ENCODE data around the gene SFXN5. TPM values are rescaled to one million over a fixed set of nuclear protein-coding genes. Genes with fewer than 3 reads are reported as not detected.

The SFXN5 gene
- total and polyA plus RNA-seq, 2 of the 8 experiments (the other 6 are each of a cell fraction or from before 2014, with no cell fraction given): 29.3 to 33.1 TPM

GRCh38 chr2:72954376-72955227, 116.9 kb downstream of the SFXN5 start:
- Histone ChIP-seq H3K14ac (ENCODE audit: insufficient read length) (no peak overlapping the region), H3K27ac (ENCODE audit: low read depth, low read length) (no peak overlapping the region), H3K36me3 (ENCODE audit: control insufficient read depth in 2 of 4, insufficient read depth in 4 of 4, low read length in 3 of 4) (no peaks in the 10 kb centered on the region), H4K91ac (replicated peaks; ENCODE audit: insufficient read length, low read length) (peak overlapping the region; percentile 95), H2BK20ac (ENCODE audit: low read length) (peak overlapping the region; percentile 55; the same call in 1 of the 2 replicates), H3K4me3 (ENCODE audit: extremely low read depth in 1 of 4, insufficient read depth in 2 of 4, low read depth in 3 of 4, low read length in 4 of 4) (no peak overlapping the region), H3K27me3 (replicated peaks in 1 of 4; ENCODE audit: control insufficient read depth in 3 of 4, extremely low read depth in 1 of 4, insufficient read depth in 3 of 4, low read length in 3 of 4) (no peaks in the 10 kb centered on the region; a peak in 1 of 7 replicates), H3K56ac (replicated peaks; ENCODE audit: insufficient read length, low read depth, low read length) (no peak overlapping the region), H3K4me1 (replicated peaks in 1 of 4; ENCODE audit: control insufficient read depth in 3 of 4, insufficient read depth in 4 of 4, low read length in 3 of 4) (peaks cover 3 to 24% (median 17%) of the 10 kb centered on the region in 4 experiments), H2BK120ac (replicated peaks; ENCODE audit: low read depth, low read length) (peak overlapping the region; percentile 92), H3K23me2 (ENCODE audit: low read depth, low read length) (no peaks in the 10 kb centered on the region), H3K9me3 (ENCODE audit: insufficient read depth in 2 of 2, low read depth in 1 of 2, low read length in 1 of 2) (no peaks in the 10 kb centered on the region), H2BK5ac (ENCODE audit: low read depth, low read length) (peak overlapping the region; percentile 44; the same call in 1 of the 2 replicates), H4K20me1 (replicated peaks in 1 of 2; ENCODE audit: control insufficient read depth in 1 of 2, insufficient read depth in 2 of 2, low read length in 2 of 2) (no peaks in the 10 kb centered on the region), H3K23ac (ENCODE audit: insufficient read length) (no peak overlapping the region), H3K9ac (replicated peaks in 1 of 4; ENCODE audit: extremely low read depth in 1 of 4, low read depth in 3 of 4, low read length in 3 of 4) (no peak overlapping the region), H3K79me1 (ENCODE audit: low read depth, low read length) (no peaks in the 10 kb centered on the region; the same call in 1 of the 2 replicates), H2AFZ (ENCODE audit: low read length) (no peak overlapping the region), H2BK15ac (ENCODE audit: low read length) (no peak overlapping the region), H2AK5ac (ENCODE audit: low read depth, low read length) (peak overlapping the region; percentile 95; the same call in 1 of the 2 replicates), H3K18ac (ENCODE audit: extremely low read depth, low read length) (no peak overlapping the region), H4K5ac (ENCODE audit: insufficient read length, low read depth, low read length) (no peak overlapping the region), H2BK12ac (ENCODE audit: low read depth, low read length) (peak overlapping the region; percentile 99; the same call in 1 of the 2 replicates), H4K8ac (ENCODE audit: extremely low read depth, insufficient read depth, low read length) (no peak overlapping the region; the same call in 1 of the 2 replicates), H3K79me2 (ENCODE audit: control insufficient read depth in 1 of 2, insufficient read depth in 2 of 2, low read length in 2 of 2) (no peaks in the 10 kb centered on the region), H3K4ac (replicated peaks; ENCODE audit: insufficient read length, low read depth, low read length) (peak overlapping the region; percentile 41), H3K4me2 (ENCODE audit: insufficient read depth in 1 of 2, low read depth in 2 of 2, low read length in 2 of 2) (no peak overlapping the region)
- ChIA-PET POLR2A (ENCODE audit: partially characterized antibody) (interaction anchor here (0.6 to 5.0 kb wide), 3 partner anchors 8 to 19 kb away, joined by 3 to 29 read pairs (median 3); no protein-coding TSS in a partner anchor), CTCF (ENCODE audit: partially characterized antibody) (interaction anchor here (0.5 to 25.6 kb wide), 9 partner anchors 8 to 239 kb away, joined by 3 to 490 read pairs (median 7); no protein-coding TSS in a partner anchor)
- 91% methylated on average over 7 of the region's 12 CpGs; no CpG with 5 or more reads in 1 of the 2 experiments for WGBS, 2 experiments (ENCODE audit: extremely low coverage in 1 of 2, insufficient coverage in 1 of 2, insufficient read length in 1 of 2, insufficient replicate concordance in 2 of 2, low coverage in 1 of 2, low lambda C conversion rate in 2 of 2, missing lambda C conversion rate in 1 of 2)
- FAIRE-seq (no peak), DNase-seq (ENCODE audit: low read depth in 1 of 2, low spot score in 2 of 2) (no peak)
- TF ChIP-seq ATF3 (IDR thresholded peaks at IDR 0.05; ENCODE audit: insufficient read depth, low read depth, low read length) (no peak), TEAD4 (IDR thresholded peaks at IDR 0.05; ENCODE audit: low read depth, low read length) (no peak), EZH2 (IDR thresholded peaks at IDR 0.05; ENCODE audit: low read depth, low read length, severe bottlenecking) (no peak), POLR2AphosphoS5 (IDR thresholded peaks at IDR 0.05; ENCODE audit: low read depth, low read length) (no peak), BCL11A (IDR thresholded peaks at IDR 0.05; ENCODE audit: low read depth in 2 of 2, low read length in 2 of 2) (no peak), CREB1 (IDR thresholded peaks at IDR 0.05) (no peak), KDM1A (IDR thresholded peaks at IDR 0.05; ENCODE audit: borderline replicate concordance, low read length) (no peak), YY1 (IDR thresholded peaks at IDR 0.05; ENCODE audit: low read depth, low read length) (no peak), GABPA (IDR thresholded peaks at IDR 0.05; ENCODE audit: borderline replicate concordance, insufficient read depth, low read length) (no peak), TBP (IDR thresholded peaks at IDR 0.05; ENCODE audit: low read depth, low read length) (no peak), CBX5 (IDR thresholded peaks at IDR 0.05; ENCODE audit: low read depth, low read length) (no peak)
